GM13976 (cell line): ENCODE data around the gene KANSL1.

Experiments used
- DNase-seq: peaks from one replicate; pipeline ENCODE4 v3.0.0; 2012; ENCODE audit warnings: low spot score
- CTCF ChIP-seq: IDR thresholded peaks from 2 replicates; pipeline ENCODE4 v1.5.1; 2012; ENCODE audit warnings: borderline replicate concordance, mild to moderate bottlenecking; ENCODE audit not compliant: insufficient read depth; ENCODE audit errors: extremely low read depth, missing control alignments, control extremely low read depth
- in situ Hi-C: fragments of 300-500 bp; cut with MboI; formaldehyde crosslinking; loops from one replicate; pipeline ENCODE4 v1.12.0; 2022; ENCODE audit warnings: low sequenced_read_pairs, mixed read lengths, inconsistent platforms; ENCODE audit not compliant: unreplicated experiment

The KANSL1 gene

DNA sequence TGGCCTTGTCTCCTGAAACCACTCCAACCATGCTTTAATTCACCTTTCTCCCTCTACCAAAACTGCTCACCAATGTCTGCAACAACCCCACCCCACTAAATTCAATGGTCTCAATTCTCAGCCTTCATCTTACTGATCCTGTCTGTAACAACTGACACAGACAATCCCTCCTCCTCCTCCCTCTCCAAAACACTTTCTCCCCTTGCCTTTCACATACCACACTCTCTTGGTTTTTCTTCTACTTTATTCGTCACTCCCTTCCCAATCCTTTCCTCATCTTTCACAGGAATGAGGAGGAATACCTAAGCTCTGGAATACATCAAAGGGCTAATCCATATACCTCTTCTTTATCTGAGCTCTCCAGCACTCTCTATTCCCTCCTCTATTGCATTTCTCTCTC, 128.8 kb downstream of the KANSL1 start:
- no peak for TF ChIP-seq CTCF
- DNase-seq = no peak
- in situ Hi-C loops = no loop called here

DNA sequence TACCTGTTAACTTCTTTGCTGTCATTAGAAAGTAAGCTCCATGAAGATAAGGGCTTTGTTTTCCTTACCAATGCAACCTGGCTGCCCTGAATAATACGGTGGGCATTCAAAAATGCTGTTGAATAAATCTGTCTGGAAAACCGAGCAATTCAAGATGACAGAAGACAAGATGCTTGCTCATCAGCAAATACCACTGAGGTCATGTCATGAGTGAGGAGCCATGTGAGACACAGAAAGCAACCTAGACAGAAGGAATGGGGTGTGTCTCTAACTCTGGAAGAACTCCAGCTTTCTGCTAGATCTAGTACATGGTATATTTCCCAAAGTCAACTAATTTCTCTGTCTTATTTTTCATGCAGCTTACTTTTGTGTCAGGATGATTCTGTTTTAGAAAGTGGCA, 130.0 kb downstream of the KANSL1 start:
- in situ Hi-C loops = no loop called here
- DNase-seq = no peak
- no peak for TF ChIP-seq CTCF

- in situ Hi-C loops = no loop called here
- TF ChIP-seq CTCF = no peak
These were observed 131.8 kb downstream of the KANSL1 start for GRCh38 chr17:46061435-46061834.

GRCh38 chr17:46060461-46060860, 132.8 kb downstream of the KANSL1 start:
- DNase-seq = no peak
- no peak for TF ChIP-seq CTCF
- in situ Hi-C loops = no loop called here

More at GRCh38 chr17:46061435-46061834, 131.8 kb downstream of the KANSL1 start:
- no peak for DNase-seq

- in situ Hi-C loops = no loop called here
- no peak for TF ChIP-seq CTCF
- DNase-seq = no peak
These were observed 133.7 kb downstream of the KANSL1 start for GRCh38 chr17:46059486-46059885.

- in situ Hi-C loops = no loop called here
- DNase-seq = no peak
- no peak for TF ChIP-seq CTCF
These were observed 135.9 kb downstream of the KANSL1 start for GRCh38 chr17:46057366-46057765.

DNA sequence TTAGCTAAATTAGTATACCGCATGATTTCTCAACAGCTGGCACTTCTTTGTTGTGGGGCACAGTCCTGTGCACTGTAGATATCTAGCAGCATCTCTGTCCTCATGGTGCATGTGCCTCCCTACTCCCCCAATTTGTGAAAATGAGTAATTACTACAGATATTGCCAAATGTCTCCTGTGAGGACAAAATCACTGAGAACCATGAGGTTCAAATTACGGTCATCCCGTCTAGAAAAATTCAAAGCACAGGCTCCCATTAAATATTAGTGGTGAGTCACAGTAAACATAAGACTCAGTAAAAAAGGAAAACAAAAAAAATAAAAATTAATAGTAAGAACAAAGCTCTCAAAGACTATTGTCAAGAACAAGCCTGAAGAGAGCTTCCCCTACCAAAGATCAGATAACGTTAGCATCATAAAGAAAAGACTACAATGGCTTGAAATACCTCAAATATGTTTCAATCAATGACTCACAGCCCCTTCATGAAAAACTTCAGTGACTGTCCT, 136.4 kb downstream of the KANSL1 start:
- no peak for TF ChIP-seq CTCF
- DNase-seq = no peak
- in situ Hi-C loops = no loop called here
